HG02943 (cell line): Measurements from ENCODE around the gene STIM1.
"Not testable (repeated sequence)": the region's sequence is repeated elsewhere in the genome, so short reads cannot be mapped to it uniquely, and the experiment has no call there.

Source experiments
- ATAC-seq: cut with Tn5 transposase; IDR thresholded peaks from one replicate; pipeline ENCODE4 v1.9.1; 2021; ENCODE audit warnings: mild to moderate bottlenecking, low read depth, moderate library complexity; ENCODE audit not compliant: unreplicated experiment

STIM1 gene

DNA sequence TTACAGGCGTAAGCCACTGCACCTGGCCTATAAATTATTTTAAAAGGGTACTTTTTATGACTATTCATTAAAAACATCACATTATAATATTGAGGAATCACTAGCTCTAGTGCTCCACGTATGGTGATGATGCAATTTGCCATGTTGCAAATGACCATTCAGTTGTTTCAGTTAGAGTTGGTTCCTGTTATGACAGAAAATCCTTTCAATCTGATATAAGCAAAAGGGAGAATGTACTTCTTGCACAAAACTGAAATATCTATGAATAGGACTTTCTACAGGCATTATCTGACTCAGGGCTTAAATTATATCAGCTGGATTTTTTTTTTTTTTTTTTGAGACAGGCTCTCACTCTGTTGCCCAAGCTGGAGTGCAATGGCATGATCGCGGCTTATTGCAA, 193.5 kb downstream of the STIM1 start:
- ATAC-seq, result no peak

DNA sequence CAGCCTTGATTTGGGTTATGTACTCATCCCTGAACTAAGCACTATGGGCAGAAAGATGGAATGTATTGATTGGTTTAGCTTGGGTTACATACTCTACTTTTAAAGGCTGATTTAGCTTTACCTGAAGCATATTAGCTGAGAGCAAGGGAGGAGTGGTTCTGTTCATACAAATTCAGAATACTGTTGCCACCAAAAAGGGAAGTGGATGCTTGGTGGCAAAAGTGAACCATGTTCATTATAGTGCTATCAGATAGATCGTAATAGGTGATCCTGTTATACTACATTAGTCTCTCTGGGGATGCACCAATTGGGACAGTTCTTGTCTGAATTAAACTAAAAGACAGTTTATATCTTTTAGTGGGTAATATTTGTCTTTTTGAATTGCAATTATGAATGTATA, 194.7 kb downstream of the STIM1 start:
- no peak for ATAC-seq

DNA sequence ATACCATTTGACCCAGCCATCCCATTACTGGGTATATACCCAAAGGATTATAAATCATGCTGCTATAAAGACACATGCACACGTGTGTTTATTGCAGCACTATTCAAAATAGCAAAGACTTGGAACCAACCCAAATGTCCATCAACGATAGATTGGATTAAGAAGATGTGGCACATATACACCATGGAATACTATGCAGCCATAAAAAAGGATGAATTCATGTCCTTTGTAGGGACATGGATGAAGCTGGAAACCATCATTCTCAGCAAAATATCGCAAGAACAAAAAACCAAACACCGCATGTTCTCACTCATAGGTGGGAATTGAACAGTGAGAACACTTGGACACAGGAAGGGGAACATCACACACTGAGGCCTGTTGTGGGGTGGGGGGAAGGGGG, 197.7 kb downstream of the STIM1 start:
- ATAC-seq, result not testable (repeated sequence)

DNA sequence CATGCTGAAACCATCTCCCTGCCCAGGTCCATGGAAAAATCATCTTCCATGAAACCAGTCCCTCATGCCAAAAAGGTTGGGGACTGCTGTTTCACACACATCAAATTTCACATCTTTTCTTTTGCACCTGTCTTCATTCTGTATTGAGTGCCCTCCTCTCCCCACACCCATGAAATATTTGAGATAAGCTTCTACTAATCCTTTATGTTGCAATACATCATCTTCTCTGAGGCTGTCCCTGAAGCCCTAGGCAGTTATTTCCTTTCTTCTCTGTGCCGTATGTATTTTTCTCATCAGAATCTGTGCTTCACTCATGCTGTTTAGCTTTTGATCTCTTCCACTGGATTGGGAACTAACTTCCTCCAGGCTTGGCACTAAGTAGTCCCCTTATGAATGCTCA, 199.2 kb downstream of the STIM1 start:
- no peak for ATAC-seq

DNA sequence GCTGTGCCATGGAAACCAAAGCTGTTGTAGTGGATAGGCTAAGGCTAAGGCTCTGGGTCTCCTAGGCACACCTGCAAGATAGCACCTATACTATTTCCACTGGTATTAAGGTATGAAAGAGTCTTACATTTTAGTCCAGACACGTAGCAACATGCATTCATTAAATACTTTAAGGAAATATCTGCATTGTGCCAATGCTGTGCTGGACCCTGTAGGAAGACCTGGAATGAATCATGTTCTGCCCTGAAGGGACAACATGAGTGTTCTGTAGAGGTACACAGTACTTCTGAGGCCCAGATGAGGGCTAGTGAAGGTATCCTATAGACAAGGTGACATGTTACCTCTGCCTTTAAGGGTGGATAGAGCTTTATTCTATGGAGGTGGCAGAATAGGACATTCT, 204.0 kb downstream of the STIM1 start:
- no peak for ATAC-seq

DNA sequence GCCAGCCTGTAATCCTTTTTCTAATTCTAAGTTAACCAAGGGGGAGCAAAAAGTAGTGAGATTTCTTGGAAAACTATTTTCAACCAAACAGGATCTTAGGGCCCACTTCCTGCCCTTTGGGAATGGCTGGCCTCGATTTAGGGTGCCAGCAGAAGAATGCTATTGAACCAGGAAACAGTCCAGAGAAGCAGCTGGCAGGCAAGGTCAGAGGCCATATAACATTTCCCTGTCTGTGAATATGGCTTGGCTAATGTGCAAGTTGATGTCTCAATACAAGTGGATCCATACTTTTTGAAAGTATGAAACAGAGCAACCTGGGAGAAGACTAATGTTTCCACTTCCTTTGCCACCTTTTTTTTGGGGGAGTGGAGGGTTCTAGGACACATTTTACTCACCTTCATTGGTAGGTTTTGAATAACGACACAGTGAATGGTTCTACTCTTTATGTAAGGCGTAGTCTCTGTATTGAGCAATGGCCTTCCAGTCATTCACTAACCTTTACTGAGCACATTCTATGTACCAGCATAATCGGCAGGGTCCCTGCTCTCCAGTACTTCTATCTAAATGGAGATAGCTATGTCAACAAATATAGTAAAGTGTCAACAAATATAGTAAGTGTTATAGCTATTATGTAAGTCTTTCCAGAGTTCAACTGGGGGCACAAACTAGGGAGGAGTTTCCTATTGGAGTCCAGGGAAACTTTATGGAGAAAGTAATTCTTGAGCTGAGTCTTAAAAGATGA, 204.9 kb downstream of the STIM1 start:
- ATAC-seq, result no peak

DNA sequence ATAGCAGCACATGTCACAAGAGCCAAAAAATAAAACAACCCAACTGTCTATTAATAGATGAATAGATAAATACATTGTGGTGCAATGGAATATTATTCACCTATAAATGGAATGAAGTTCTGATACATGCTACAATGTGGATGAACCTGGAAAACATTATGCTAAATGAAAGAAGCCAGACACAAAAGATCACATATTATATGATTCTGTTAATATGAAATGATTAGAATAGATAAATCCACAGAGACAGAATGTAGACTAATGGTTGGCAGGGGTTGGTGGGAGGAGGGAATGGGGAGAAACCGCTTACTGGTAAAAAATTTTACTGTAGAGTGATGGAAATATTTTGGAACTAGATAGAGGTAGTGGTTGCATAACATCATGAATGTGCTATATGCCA, 206.2 kb downstream of the STIM1 start:
- ATAC-seq, result no peak

DNA sequence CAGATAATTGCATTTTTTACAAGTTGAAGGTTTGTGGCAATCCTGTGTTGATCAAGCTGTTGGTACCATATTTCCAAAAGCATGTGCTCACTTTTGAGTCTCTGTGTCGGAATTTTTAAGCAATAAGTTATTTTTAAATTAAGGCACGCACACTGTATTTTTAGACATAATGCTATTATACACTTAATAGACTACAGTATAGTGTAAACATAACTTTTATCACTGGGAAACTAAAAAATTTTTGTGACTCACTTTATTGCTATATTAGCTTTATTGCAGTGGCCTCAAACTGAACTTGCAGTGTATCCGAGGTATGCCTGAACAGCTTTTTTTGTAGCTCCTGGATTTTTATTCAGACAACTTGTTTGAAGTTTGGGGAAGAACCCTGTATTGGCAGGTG, 207.9 kb downstream of the STIM1 start:
- no peak for ATAC-seq

DNA sequence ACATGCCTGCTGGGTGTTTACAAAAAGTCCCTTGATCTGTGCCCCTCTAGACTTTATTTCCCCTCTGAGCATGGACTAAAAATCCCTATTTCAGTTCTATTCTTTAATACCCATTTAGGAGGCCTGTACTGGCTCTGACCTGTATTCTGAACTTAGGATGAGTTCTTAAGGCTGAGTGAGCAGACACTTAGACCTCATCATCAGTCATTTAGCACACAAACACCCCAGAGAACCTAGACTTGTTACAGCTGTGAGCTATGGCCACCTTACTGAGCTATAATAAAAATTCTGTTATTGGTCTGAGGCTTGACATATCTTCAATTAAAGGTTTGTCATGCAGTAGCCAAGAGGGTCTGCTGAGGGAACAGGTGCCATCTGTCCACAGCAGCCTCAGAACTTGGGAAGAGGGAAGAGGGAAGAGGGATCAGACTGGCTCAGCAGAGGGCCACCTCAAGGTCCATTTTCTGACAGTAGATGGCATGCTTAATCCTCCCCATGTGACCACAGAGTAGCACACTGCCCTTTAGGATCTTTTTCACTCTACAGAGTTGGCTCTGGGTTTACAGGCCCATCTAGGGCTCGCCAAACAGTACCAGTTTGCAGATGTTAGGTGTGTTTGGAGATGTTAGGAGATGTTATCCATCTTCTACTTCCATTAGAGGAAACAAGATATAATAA, 209.0 kb downstream of the STIM1 start:
- ATAC-seq, result no peak

DNA sequence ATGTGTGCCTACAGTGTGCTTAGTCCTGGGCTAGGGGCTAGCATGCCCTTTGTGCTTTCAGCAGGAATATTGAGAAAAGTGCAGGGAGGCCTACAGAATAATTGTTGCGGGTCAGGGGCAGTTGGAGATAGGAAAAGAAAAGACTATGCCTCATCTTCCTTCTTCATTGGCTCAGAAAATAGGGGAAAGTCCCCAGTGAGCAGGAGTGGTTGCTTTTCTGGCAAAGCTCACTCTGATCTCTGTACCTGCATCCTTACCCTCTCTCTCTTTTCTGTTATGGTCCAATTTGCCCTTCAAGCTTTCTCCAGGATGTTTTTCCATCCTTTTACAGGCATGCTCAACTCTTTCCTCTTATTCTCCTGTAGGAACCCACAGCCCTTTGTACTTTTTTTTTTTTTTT, 209.6 kb downstream of the STIM1 start:
- no peak for ATAC-seq

DNA sequence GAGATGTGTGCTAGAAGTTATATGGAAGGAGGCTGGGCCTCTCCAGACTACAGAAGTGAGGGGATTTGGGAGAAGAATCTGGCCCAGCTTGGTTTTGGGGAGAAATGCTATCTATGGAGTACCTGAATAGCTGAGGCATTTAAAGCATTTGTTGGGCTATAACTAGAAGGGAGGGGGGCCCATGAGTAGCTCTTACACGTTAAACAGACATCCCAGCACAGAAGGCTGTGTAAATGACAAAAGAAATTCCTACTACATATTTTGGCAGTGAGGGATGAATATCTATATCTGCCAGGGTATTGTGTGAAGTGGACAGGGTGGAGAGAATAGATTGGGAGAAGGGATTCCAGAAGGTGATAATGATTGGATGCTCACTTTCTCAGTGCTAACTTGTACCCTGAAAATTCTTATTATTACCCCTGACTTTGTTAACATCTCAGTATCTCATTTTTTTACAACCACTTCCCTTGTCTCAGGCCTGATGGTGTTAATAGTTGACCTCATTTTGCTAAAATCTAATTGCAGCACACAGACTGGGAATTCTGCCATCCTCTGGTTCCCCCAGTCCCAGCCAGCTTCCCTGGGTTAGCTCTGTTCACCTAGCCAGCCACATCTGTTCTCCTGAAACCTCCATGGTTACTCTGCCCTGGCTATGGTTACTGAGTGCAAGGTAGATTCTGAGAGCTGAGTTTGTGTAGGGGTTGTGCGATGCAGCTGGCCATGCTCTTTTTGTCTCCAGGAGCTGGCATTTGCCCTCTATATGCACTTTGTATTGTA, 210.3 kb downstream of the STIM1 start:
- ATAC-seq, result no peak

DNA sequence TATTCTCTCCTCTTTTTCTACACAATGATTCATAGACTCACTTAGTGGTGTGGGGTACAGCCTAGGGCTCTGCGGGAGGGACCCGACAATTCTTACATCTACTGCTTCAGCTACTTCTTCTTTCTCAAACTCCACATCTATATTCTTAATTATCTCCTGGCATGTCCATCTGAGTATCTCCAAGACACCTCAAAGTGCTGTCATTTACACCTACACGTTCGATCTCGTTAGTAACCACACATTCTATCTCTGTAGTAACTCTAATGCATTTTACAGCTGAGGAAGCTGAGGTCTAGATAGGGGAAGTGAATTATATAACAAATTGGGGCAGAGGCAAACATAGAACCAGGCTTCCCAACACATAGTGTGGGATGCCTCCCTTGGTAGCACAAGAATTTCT, 211.4 kb downstream of the STIM1 start:
- ATAC-seq, result no peak

DNA sequence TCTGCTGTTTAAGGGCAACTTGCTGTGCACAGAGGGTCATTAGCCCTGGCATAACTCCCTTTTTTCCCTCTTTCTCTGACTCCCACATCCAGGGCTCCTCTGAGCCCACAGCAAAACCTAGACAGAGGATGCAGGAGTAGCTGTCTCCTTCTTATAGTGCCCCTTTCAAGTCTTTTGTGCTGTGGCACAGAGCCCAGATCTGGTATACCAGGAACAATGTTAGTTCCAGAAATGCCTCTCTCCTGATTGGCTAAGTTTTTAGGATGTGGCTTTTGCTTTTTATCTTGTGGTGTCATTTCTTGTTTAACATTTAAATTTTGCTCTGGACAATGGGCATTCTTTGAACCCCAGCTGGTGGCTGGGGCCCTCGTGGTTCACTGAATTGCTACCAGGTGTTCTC, 213.5 kb downstream of the STIM1 start:
- ATAC-seq, result no peak

DNA sequence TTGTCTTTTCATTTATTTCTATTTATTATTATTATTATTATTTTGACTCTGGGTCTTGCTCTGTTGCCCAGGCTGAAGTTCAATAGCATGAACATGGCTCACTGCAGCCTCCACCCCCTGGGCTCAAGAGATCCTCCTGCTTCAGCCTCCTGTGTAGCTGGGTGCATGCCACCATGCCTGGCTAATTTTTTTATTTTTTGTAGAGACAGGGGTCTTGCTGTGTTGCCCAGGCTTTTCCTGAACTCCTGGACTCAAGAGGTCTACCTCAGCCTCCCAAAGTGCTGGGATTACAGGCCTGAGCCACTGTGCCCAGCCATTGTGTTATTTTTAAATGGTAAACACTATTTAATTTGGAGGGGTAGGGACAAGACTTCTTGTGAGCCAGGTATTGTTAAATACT, 215.9 kb downstream of the STIM1 start:
- ATAC-seq, result no peak

DNA sequence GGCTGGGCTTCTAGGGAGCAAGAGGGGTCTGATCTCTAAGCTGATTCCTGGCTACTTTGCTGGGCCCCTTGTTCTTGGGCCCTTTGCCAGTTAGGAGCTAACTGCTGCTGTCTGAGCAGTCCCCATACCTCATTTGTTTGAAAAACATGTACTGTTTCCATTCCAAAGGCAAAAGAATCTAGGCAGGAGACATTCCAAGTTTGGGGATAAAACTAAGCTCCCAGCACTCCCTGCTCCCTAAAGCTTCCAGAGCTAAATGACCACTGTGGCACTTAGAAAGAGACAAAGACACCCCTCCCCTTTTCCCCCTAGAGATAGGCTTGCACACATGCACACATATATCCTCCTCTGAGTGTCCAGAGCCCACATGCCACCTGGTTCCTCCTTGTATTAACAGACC, 216.4 kb downstream of the STIM1 start:
- no peak for ATAC-seq

DNA sequence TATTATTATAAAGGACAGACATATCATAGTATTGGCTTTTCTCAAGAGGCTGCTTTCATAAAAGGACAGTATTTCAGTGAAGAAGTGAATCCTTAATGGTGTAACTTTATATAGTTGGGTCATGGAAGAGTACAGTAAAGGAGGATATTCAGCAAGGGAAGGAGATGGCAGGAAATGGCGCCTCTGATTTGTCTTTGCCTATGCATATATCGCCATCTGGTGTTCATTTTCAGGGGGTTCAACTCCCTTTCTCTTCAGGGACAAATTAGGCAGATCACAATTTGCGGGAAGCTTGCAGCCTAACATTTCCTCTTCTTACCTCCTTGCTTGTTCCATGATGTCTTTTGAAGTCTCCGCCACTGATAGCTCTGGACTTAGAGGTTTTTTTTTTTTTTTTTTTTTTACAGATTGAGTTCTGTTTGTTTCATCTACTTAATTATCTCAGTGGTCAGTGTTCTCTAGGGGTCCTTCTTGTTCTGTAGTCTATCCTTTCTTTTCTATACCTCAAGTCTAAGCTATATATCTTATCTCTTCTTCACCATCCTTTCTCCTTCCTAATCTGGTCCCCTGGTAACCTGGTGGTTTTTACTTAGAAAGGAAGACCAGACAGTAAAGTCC, 217.3 kb downstream of the STIM1 start:
- ATAC-seq, result no peak

DNA sequence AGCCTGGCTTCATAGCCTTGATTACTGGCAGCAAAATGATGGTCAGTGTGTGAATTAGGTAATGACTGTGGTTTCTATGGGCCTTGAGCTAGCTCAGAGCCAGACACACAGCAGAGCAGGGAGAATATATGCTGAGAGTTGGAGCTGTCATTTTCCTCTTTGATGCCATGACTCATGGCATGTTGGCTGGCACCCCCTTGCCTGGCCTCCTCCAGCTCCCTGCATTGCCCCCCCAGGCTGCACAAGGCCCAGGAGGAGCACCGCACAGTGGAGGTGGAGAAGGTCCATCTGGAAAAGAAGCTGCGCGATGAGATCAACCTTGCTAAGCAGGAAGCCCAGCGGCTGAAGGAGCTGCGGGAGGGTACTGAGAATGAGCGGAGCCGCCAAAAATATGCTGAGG, 218.8 kb downstream of the STIM1 start:
- no peak for ATAC-seq

DNA sequence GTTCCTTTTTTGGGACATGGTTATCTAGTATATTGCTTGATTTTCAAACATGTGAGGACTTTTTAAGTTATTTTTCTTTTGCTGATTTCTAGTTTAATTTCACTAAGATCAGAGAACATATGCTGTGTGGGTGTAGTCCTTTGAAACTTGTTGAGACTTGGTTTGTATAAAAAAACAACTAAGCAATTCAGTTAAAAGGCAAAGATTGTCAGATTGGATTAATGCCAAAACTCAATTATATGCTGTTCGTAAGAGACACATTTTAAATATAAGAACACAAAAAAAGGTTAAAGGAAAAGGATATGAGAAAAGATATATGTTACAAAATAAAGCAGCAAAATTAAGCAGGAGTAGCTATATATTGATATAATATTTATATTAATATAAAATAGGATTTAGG, 221.3 kb downstream of the STIM1 start:
- no peak for ATAC-seq

DNA sequence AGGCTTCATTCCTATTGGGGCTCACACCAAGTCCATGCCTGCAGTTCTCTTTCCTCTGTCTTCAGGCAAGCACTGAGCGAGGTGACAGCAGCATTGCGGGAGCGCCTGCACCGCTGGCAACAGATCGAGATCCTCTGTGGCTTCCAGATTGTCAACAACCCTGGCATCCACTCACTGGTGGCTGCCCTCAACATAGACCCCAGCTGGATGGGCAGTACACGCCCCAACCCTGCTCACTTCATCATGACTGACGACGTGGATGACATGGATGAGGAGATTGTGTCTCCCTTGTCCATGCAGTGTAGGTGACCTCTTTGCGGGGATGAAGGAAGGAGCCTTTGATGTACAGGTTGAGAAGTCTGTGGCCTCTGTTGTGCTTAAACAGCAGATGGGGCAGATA, 227.7 kb downstream of the STIM1 start:
- ATAC-seq, result no peak

DNA sequence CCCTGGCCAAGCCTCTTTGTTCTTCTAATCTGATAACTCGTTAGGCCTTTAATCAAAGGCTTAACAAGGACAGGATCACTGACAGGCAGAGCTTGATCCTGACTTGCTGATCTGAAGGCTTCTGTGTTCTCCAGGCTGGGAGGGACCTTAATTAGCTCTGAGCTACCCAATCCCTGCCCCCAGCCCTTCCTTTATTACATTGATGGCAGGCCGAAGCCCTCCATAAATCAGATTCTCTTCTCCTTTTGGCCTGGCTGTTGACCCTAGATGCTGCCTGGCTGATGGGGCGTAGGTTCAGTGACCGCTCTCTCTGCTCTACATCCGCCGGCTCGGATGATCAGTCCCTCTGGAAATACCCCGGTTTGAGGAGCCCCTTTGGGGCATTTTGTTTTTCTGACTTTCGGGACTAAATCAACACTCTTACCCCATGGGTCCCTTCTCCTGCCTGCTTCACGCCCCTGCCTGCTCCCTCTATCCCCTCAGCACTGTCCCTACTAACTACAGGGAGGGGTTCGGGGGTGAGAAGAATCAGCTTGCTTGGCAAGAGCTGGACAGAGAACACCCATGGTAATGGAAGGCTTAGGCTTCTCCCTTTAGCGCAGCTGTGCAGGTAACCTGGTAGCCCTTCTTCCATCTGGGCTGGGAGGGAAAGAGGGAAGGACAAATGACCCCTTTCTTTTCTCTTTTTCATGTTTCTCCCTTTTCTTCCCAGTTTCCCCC, 229.1 kb downstream of the STIM1 start:
- no peak for ATAC-seq

DNA sequence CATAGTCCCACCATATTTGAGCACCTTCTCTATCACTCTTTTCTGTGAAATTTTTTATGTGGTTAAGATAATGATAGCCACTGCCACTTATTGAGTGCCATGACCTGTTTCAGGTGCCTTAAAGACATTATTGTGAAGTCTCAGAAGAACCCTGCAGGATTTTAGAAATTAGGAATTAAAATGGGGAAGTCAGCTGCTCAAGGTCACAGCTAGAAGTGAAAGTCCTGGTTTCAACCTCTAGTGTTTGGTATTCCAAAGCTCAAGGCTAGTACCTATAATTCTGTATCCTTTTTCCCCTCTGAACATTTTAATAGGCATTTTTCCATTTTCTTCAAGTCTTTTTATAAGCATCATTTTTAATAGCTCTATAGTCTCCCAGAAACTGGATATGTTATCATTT, 230.1 kb downstream of the STIM1 start:
- ATAC-seq, result no peak
